IPS-20b (cell line): ENCODE measurements around the gene HAGHL.
"Not testable (repeated sequence)": the region's sequence is repeated elsewhere in the genome, so short reads cannot be mapped to it uniquely, and the experiment has no call there.

Experiments
- H3K27ac ChIP-seq: one replicate; pipeline ENCODE4 v1.5.1; 2013; ENCODE audit warnings: low read length
- H3K27me3 ChIP-seq: 2 replicates; pipeline ENCODE4 v1.6.1; 2013; ENCODE audit warnings: mild to moderate bottlenecking, low read length, inconsistent platforms; ENCODE audit not compliant: insufficient read depth
- H3K36me3 ChIP-seq: 2 replicates; pipeline ENCODE4 v1.6.1; 2013; ENCODE audit warnings: low read depth, mild to moderate bottlenecking, inconsistent platforms, low read length, moderate library complexity; ENCODE audit not compliant: insufficient read depth
- H3K4me1 ChIP-seq: 2 replicates; pipeline ENCODE4 v1.6.1; 2013; ENCODE audit warnings: mild to moderate bottlenecking, control low read depth, inconsistent platforms, low read length, moderate library complexity; ENCODE audit not compliant: insufficient read depth
- H3K4me3 ChIP-seq: 2 replicates; pipeline ENCODE4 v1.5.1; 2013; ENCODE audit warnings: mild to moderate bottlenecking, low read length, inconsistent platforms
- H3K9ac ChIP-seq: 2 replicates; pipeline ENCODE4 v1.6.1; 2013; ENCODE audit warnings: low read depth, mild to moderate bottlenecking, inconsistent platforms, low read length, moderate library complexity
- H3K9me3 ChIP-seq: 2 replicates; pipeline ENCODE4 v1.6.1; 2013; ENCODE audit warnings: mild to moderate bottlenecking, low read depth, low read length, inconsistent platforms; ENCODE audit not compliant: insufficient read depth

HAGHL gene

GRCh38 chr16:735982-736453, 9.1 kb downstream of the HAGHL start:
- Histone ChIP-seq H3K4me3 (no peak overlapping the region), H3K36me3 (peaks cover 15% of the 10 kb centered on the region), H3K9ac (no peak overlapping the region), H3K4me1 (no peaks in the 10 kb centered on the region), H3K27me3 (no peaks in the 10 kb centered on the region), H3K27ac (no peak overlapping the region), H3K9me3 (no peaks in the 10 kb centered on the region)

GRCh38 chr16:736936-737481, 10.1 kb downstream of the HAGHL start:
- Histone ChIP-seq H3K27me3 (no peaks in the 10 kb centered on the region), H3K36me3 (peaks cover 15% of the 10 kb centered on the region), H3K4me3 (no peak overlapping the region), H3K4me1 (no peaks in the 10 kb centered on the region), H3K9me3 (no peaks in the 10 kb centered on the region), H3K27ac (no peak overlapping the region), H3K9ac (no peak overlapping the region)

- H3K9ac ChIP-seq = peak overlapping the region; percentile 86; the same call in 1 of the 2 replicates
- H3K27me3 ChIP-seq = no peaks in the 10 kb centered on the region
- peak overlapping the region; percentile 76 for H3K4me3 ChIP-seq
- H3K9me3 ChIP-seq = no peaks in the 10 kb centered on the region
- no peaks in the 10 kb centered on the region for H3K4me1 ChIP-seq
- no peak overlapping the region for H3K27ac ChIP-seq
- peaks cover 10% of the 10 kb centered on the region; the same call in 1 of the 2 replicates for H3K36me3 ChIP-seq
Observed at GRCh38 chr16:739560-740458, 12.9 kb downstream of the HAGHL start.

GRCh38 chr16:740459-740763, 13.5 kb downstream of the HAGHL start:
- Histone ChIP-seq H3K27me3 (no peaks in the 10 kb centered on the region), H3K27ac (no peak overlapping the region), H3K36me3 (peaks cover 10% of the 10 kb centered on the region; the same call in 1 of the 2 replicates), H3K4me3 (peak overlapping the region; percentile 76), H3K4me1 (no peaks in the 10 kb centered on the region), H3K9me3 (no peaks in the 10 kb centered on the region), H3K9ac (peak overlapping the region; percentile 86)

- H3K9ac ChIP-seq = peak within 1 kb of the TSS; percentile 86
- H3K4me3 ChIP-seq = peak within 1 kb of the TSS; percentile 76
- peaks cover 10% of the 10 kb centered on the region; the same call in 1 of the 2 replicates for H3K36me3 ChIP-seq
- no peaks in the 10 kb centered on the region for H3K27me3 ChIP-seq
- H3K27ac ChIP-seq = peak within 1 kb of the TSS; percentile 25
- H3K9me3 ChIP-seq = no peaks in the 10 kb centered on the region
- H3K4me1 ChIP-seq = no peaks in the 10 kb centered on the region; the same call in 1 of the 2 replicates
Observed at GRCh38 chr16:740764-741505, 14.0 kb downstream of the HAGHL start, which contains the start of gene CIAO3. TSS of gene CIAO3 (minus strand) at chr16:740997. CDS start at chr16:740985, 12 bp downstream.

- no peaks in the 10 kb centered on the region for H3K27me3 ChIP-seq
- no peak overlapping the region for H3K27ac ChIP-seq
- H3K4me3 ChIP-seq = no peak overlapping the region
- H3K9me3 ChIP-seq = no peaks in the 10 kb centered on the region
- H3K4me1 ChIP-seq = no peaks in the 10 kb centered on the region; the same call in 1 of the 2 replicates
- no peak overlapping the region for H3K9ac ChIP-seq
- H3K36me3 ChIP-seq = 0 out of 2 replicates have a peak, but pooled peaks cover under 1% of the 10 kb centered on the region
Observed at GRCh38 chr16:741986-742629, 15.2 kb downstream of the HAGHL start.

- H3K27me3 ChIP-seq, H3K9me3 ChIP-seq, H3K4me3 ChIP-seq, H3K36me3 ChIP-seq, H3K27ac ChIP-seq, H3K9ac ChIP-seq, H3K4me1 ChIP-seq: not testable (repeated sequence)
Observed at GRCh38 chr16:742894-743293, 16.0 kb downstream of the HAGHL start.

GRCh38 chr16:743794-744500, 17.0 kb downstream of the HAGHL start:
- no peaks in the 10 kb centered on the region for H3K27me3 ChIP-seq
- no peaks in the 10 kb centered on the region; the same call in 1 of the 2 replicates for H3K4me1 ChIP-seq
- no peak overlapping the region for H3K27ac ChIP-seq
- H3K36me3 ChIP-seq = no peaks in the 10 kb centered on the region
- no peaks in the 10 kb centered on the region for H3K9me3 ChIP-seq
- H3K4me3 ChIP-seq = no peak overlapping the region
- H3K9ac ChIP-seq = no peak overlapping the region

- no peaks in the 10 kb centered on the region for H3K9me3 ChIP-seq
- no peak overlapping the region for H3K9ac ChIP-seq
- no peak overlapping the region for H3K27ac ChIP-seq
- H3K27me3 ChIP-seq = no peaks in the 10 kb centered on the region
- H3K4me3 ChIP-seq = no peak overlapping the region
- no peaks in the 10 kb centered on the region for H3K36me3 ChIP-seq
- no peaks in the 10 kb centered on the region; the same call in 1 of the 2 replicates for H3K4me1 ChIP-seq
Observed at GRCh38 chr16:745739-746138, 18.8 kb downstream of the HAGHL start.

GRCh38 chr16:746637-747036, 19.7 kb downstream of the HAGHL start:
- Histone ChIP-seq H3K36me3 (no peaks in the 10 kb centered on the region), H3K9ac (no peak overlapping the region), H3K27me3 (no peaks in the 10 kb centered on the region), H3K27ac (no peak overlapping the region), H3K4me1 (peaks cover 3% of the 10 kb centered on the region; the same call in 1 of the 2 replicates), H3K9me3 (no peaks in the 10 kb centered on the region), H3K4me3 (no peak overlapping the region)
